K562 (cell line): ENCODE measurements around the gene ANKLE2. TPM values are rescaled to one million over a fixed set of nuclear protein-coding genes. Genes with fewer than 3 reads are reported as not detected.

Experiments used
- CREBBP ChIP-seq: IDR thresholded peaks from one replicate; pipeline ENCODE4 v1.6.1; 2012; ENCODE audit warnings: low read depth, mild to moderate bottlenecking, control low read depth, inconsistent platforms, low read length
- EP400 ChIP-seq: fragments of 450-650 bp; IDR thresholded peaks from 2 replicates; pipeline ENCODE4 v1.6.1; 2017; ENCODE audit warnings: antibody characterized with exemption, mild to moderate bottlenecking, moderate library complexity
- HDAC1 ChIP-seq, 2 experiments: fragments of 450-650 bp; IDR thresholded peaks; 2 replicates each; pipeline ENCODE4 v1.6.1; 2016 to 2017; ENCODE audit warnings: inconsistent platforms in 1 of 2, mild to moderate bottlenecking in 1 of 2, moderate library complexity in 1 of 2
- HNRNPUL1 ChIP-seq: fragments of 200-400 bp; formaldehyde crosslinking; IDR thresholded peaks from 2 replicates; pipeline ENCODE4 v1.6.1; 2017; ENCODE audit warnings: low read length
- IRF2 ChIP-seq: sonication (generic); formaldehyde crosslinking; IDR thresholded peaks from 2 replicates; pipeline ENCODE4 v1.8.1; 2022; ENCODE audit warnings: mild to moderate bottlenecking, missing genetic modification reagents
- JUND ChIP-seq, 2 experiments: IDR thresholded peaks; 2 replicates in 1 of 2; 3 replicates in 1 of 2; pipeline ENCODE4 v1.6.1; 2011; ENCODE audit warnings: borderline replicate concordance in 2 of 2, low read depth in 2 of 2, low read length in 2 of 2, improper control_type of control experiment in 1 of 2, missing biosample characterization in 1 of 2, missing genetic modification characterization in 1 of 2, missing genetic modification reagents in 1 of 2
- MCM7 ChIP-seq, 2 experiments: fragments of 450-650 bp; IDR thresholded peaks; 2 replicates each; pipeline ENCODE4 v1.6.1; 2016 to 2018
- NONO ChIP-seq, 2 experiments: fragments of 200-400 bp in 1 of 2; fragments of 450-650 bp in 1 of 2; formaldehyde crosslinking in 1 of 2; IDR thresholded peaks; 2 replicates each; pipeline ENCODE4 v1.6.1; 2017; ENCODE audit warnings: low read depth in 2 of 2, mild to moderate bottlenecking in 2 of 2, moderate library complexity in 2 of 2, low read length in 1 of 2
- NRF1 ChIP-seq, 2 experiments: fragments of 450-650 bp; IDR thresholded peaks in 1 of 2; conservative IDR thresholded peaks in 1 of 2; 2 replicates each; pipeline ENCODE4 v1.6.1; 2014; ENCODE audit warnings: mild to moderate bottlenecking in 2 of 2
- RFX5 ChIP-seq: IDR thresholded peaks from 2 replicates; pipeline ENCODE4 v1.6.1; 2011; ENCODE audit warnings: low read depth, mild to moderate bottlenecking, improper control_type of control experiment, low read length
- SAFB ChIP-seq: fragments of 200-400 bp; formaldehyde crosslinking; IDR thresholded peaks from 2 replicates; pipeline ENCODE4 v1.6.1; 2017; ENCODE audit warnings: low read depth, low read length, borderline replicate concordance
- SAP30 ChIP-seq: fragments of 200-600 bp; sonication (generic); IDR thresholded peaks from 2 replicates; pipeline ENCODE4 v1.6.1; 2012; ENCODE audit warnings: borderline replicate concordance, low read depth, mild to moderate bottlenecking, moderate library complexity, low read length, control low read depth, inconsistent platforms; ENCODE audit not compliant: insufficient read depth, poor library complexity, severe bottlenecking
- SMC3 ChIP-seq: conservative IDR thresholded peaks from 2 replicates; pipeline ENCODE4 v1.6.1; 2011; ENCODE audit warnings: low read depth, low read length, improper control_type of control experiment; ENCODE audit not compliant: insufficient read depth
- XRCC4 ChIP-seq: IDR thresholded peaks from one replicate; pipeline ENCODE4 v1.6.1; 2011; ENCODE audit not compliant: insufficient read depth, insufficient read length; ENCODE audit errors: extremely low read depth
- ZNF12 ChIP-seq: sonication (generic); formaldehyde crosslinking; IDR thresholded peaks from 2 replicates; pipeline ENCODE4 v1.4.0; 2020; ENCODE audit warnings: mild to moderate bottlenecking, missing genetic modification reagents
- ZNF23 ChIP-seq: fragments of 250-450 bp; sonication (Bioruptor Pico); IDR thresholded peaks from 2 replicates; pipeline ENCODE4 v1.4.0; 2020; ENCODE audit warnings: mild to moderate bottlenecking
- ZNF696 ChIP-seq: fragments of 250-450 bp; sonication (Bioruptor Pico); conservative IDR thresholded peaks from 2 replicates; pipeline ENCODE4 v1.4.0; 2020; ENCODE audit warnings: mild to moderate bottlenecking, moderate library complexity
- polyA plus RNA-seq, 8 experiments: library from polyadenylated mRNA; depleted of rRNA in 4 of 8; stranded (reverse) in 5 of 8; unstranded in 3 of 8; fragments of >200 nt; fragmentation: Nextera tagmentation in 2 of 8; fragmentation: Illumina TruSeq in 1 of 8; extraction: Ambion mirVana in 2 of 8; extraction: Trizol in 1 of 8; gene quantifications; 2 replicates each; pipeline versions ENCODE4 v1.2.1 to v1.2.3, GENCODE V29; 2011 to 2014; ENCODE audit warnings: inconsistent platforms in 1 of 8, missing spikeins in 1 of 8
- total RNA-seq, 7 experiments: library from RNA; depleted of rRNA in 6 of 7; stranded (reverse); fragments of >200 nt in 6 of 7; fragmentation: Illumina TruSeq in 2 of 7; extraction: Trizol in 2 of 7; gene quantifications; 2 replicates each; pipeline versions ENCODE4 v1.2.1 to v1.2.3, GENCODE V29; 2011 to 2021; ENCODE audit warnings: low replicate concordance in 1 of 7
- TF ChIP-seq, protein P1 (sequence below): fragments of 450-650 bp; formaldehyde crosslinking; conservative IDR thresholded peaks from 2 replicates; pipeline ENCODE4 v1.4.0; 2022; ENCODE audit warnings: mild to moderate bottlenecking, missing genetic modification characterization
- TF ChIP-seq, protein P2 (sequence below): sonication (generic); formaldehyde crosslinking; IDR thresholded peaks from 2 replicates; pipeline ENCODE4 v1.8.1; 2023; ENCODE audit warnings: missing genetic modification reagents, mild to moderate bottlenecking, borderline replicate concordance
- TF ChIP-seq, protein P3 (sequence below): sonication (generic); formaldehyde crosslinking; IDR thresholded peaks from 2 replicates; pipeline ENCODE4 v1.8.0; 2022; ENCODE audit warnings: mild to moderate bottlenecking, missing genetic modification reagents

ANKLE2 gene
- total and polyA plus RNA-seq, 9 of the 15 experiments (the other 6 are each of a cell fraction or from before 2014, with no cell fraction given), result 3.2 to 57.7 (median 45.6) TPM

DNA sequence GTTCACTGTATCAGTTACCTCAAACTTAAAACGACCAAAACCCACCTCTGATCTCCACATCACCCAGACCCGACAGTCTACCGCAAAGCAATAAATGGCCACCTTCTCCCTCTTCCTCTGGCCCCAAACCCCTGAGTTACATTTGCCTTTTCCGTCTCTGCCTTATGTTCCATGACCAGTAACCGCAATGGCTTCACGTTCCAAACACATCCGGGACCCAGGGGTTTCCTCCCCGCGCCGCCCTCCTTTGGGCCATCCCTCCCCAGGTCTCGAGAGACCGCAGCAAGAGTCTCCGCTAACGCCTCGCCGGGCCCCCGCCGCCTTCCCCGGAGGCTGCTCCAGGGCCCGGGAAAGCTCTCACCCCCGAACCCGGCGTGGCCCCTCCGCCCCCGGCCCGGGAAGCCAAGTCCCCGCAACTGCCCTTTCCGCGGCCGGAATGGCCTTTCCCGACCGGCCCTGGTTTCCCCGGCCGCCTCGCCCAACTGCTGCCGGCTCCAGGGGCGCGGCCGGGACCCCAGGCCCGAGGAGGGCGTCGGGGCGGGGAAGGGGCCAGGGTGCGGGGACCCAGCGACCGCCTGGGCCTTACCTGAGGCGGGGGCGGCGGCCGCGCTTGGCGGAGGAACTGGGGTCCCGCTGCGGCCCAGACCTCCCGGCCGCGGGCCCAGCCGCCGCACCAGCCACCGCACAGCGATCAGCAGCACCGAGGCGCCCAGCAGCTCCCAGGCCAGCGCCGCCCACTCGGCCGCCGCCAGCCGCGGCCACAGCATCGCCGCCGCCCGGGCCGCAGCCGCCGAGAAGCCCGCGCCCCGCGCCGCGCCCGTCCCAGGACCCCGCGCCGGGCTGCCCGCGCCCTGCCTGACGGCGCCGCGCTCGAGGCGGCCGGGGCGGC lies at the start of gene ANKLE2 (continued):
- TF ChIP-seq, protein P1, sequence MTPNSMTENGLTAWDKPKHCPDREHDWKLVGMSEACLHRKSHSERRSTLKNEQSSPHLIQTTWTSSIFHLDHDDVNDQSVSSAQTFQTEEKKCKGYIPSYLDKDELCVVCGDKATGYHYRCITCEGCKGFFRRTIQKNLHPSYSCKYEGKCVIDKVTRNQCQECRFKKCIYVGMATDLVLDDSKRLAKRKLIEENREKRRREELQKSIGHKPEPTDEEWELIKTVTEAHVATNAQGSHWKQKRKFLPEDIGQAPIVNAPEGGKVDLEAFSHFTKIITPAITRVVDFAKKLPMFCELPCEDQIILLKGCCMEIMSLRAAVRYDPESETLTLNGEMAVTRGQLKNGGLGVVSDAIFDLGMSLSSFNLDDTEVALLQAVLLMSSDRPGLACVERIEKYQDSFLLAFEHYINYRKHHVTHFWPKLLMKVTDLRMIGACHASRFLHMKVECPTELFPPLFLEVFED (CRISPR knock-in tag), result peak; percentile 60; the same call in 1 of the 2 replicates
- TF ChIP-seq, protein P2, sequence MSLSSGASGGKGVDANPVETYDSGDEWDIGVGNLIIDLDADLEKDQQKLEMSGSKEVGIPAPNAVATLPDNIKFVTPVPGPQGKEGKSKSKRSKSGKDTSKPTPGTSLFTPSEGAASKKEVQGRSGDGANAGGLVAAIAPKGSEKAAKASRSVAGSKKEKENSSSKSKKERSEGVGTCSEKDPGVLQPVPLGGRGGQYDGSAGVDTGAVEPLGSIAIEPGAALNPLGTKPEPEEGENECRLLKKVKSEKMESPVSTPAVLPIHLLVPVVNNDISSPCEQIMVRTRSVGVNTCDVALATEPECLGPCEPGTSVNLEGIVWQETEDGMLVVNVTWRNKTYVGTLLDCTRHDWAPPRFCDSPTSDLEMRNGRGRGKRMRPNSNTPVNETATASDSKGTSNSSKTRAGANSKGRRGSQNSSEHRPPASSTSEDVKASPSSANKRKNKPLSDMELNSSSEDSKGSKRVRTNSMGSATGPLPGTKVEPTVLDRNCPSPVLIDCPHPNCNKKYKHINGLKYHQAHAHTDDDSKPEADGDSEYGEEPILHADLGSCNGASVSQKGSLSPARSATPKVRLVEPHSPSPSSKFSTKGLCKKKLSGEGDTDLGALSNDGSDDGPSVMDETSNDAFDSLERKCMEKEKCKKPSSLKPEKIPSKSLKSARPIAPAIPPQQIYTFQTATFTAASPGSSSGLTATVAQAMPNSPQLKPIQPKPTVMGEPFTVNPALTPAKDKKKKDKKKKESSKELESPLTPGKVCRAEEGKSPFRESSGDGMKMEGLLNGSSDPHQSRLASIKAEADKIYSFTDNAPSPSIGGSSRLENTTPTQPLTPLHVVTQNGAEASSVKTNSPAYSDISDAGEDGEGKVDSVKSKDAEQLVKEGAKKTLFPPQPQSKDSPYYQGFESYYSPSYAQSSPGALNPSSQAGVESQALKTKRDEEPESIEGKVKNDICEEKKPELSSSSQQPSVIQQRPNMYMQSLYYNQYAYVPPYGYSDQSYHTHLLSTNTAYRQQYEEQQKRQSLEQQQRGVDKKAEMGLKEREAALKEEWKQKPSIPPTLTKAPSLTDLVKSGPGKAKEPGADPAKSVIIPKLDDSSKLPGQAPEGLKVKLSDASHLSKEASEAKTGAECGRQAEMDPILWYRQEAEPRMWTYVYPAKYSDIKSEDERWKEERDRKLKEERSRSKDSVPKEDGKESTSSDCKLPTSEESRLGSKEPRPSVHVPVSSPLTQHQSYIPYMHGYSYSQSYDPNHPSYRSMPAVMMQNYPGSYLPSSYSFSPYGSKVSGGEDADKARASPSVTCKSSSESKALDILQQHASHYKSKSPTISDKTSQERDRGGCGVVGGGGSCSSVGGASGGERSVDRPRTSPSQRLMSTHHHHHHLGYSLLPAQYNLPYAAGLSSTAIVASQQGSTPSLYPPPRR, result no peak
- 0 out of 2 replicates have a peak, but pooled peaks have one; percentile 10 for TF ChIP-seq ZNF12
- no peak; the same call in 1 of the 2 replicates for TF ChIP-seq EP400
- TF ChIP-seq ZNF696 (CRISPR knock-in tag), result no peak
- peak in 1 of 2 experiments; percentile 28; a peak in 1 of 4 replicates for TF ChIP-seq HDAC1 (IDR thresholded peaks at IDR 0.05)
- no peak for TF ChIP-seq IRF2 (CRISPR knock-in tag)
- TF ChIP-seq, protein P3, sequence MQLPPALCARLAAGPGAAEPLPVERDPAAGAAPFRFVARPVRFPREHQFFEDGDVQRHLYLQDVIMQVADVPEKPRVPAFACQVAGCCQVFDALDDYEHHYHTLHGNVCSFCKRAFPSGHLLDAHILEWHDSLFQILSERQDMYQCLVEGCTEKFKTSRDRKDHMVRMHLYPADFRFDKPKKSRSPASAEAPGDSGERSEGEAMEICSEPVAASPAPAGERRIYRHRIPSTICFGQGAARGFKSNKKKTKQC (CRISPR knock-in tag), result peak; percentile 53; the same call in 1 of the 2 replicates
- no peak for TF ChIP-seq XRCC4
- no peak for TF ChIP-seq HNRNPUL1
- no peak for TF ChIP-seq ZNF23 (CRISPR knock-in tag)
- TF ChIP-seq JUND (IDR thresholded peaks at IDR 0.05; ENCODE audit: borderline replicate concordance, low read depth, low read length), result no peak
- no peak for TF ChIP-seq JUND (tag; IDR thresholded peaks at IDR 0.05; ENCODE audit: borderline replicate concordance, low read depth, low read length)
- peak; percentile 63 for TF ChIP-seq SAP30
- no peak for TF ChIP-seq RFX5
- TF ChIP-seq SAFB, result no peak
- TF ChIP-seq NRF1 (conservative IDR thresholded peaks at IDR 0.05 in 1 of 2, IDR thresholded peaks at IDR 0.05 in 1 of 2), result 0 out of 4 replicates have a peak, but pooled peaks of 1 of the 2 experiments have one; percentile 22
- peak; percentile 37 to 62; a peak in 1 of 4 replicates for TF ChIP-seq NONO (IDR thresholded peaks at IDR 0.05; ENCODE audit: low read depth in 2 of 2, low read length in 1 of 2)
- no peak for TF ChIP-seq SMC3
- no peak for TF ChIP-seq MCM7 (IDR thresholded peaks at IDR 0.05)
- no peak for TF ChIP-seq CREBBP
